Ovary (tissue), 3 donors: ENCODE data around the gene CDIP1.

Experiments used
- EP300 ChIP-seq: sonication (generic); formaldehyde crosslinking; IDR thresholded peaks from one replicate; pipeline ENCODE4 v1.6.1; 2017; ENCODE audit warnings: antibody characterized with exemption
- POLR2A ChIP-seq: fragments of 450-650 bp; IDR thresholded peaks from one replicate; pipeline ENCODE4 v1.6.1; 2017; ENCODE audit warnings: antibody characterized with exemption, mild to moderate bottlenecking, moderate library complexity
- TF ChIP-seq, protein P1 (sequence below), 3 donors: fragments of 450-650 bp in 2 of 3; fragments of 200-600 bp in 1 of 3; IDR thresholded peaks; one replicate each; pipeline versions ENCODE4 v1.5.1 to v1.8.0; 2016 to 2022; ENCODE audit warnings: antibody characterized with exemption in 3 of 3, mild to moderate bottlenecking in 1 of 3
- donor health status: DM: no; HTN: no; CAD: no.

DNA sequence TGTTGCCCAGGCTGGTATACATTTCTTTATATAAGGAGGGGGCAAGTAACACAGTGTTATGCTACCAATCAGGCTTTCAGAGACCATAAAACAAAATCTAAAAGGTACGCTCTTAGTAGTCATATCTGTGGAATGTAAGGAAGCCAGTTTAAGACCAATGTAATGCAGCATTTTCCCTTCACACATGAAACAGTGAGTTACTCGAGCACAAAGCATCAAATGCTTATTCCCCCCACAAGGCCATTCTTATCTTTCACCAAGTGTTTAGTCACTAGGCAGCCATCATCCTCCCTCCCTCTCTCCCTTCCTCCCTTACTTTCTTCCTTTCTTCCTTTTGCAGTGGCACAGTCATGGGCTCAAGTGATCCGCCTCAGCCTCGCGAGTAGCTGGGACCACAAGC is 49.5 kb downstream of the CDIP1 start:
- TF ChIP-seq, protein P1, sequence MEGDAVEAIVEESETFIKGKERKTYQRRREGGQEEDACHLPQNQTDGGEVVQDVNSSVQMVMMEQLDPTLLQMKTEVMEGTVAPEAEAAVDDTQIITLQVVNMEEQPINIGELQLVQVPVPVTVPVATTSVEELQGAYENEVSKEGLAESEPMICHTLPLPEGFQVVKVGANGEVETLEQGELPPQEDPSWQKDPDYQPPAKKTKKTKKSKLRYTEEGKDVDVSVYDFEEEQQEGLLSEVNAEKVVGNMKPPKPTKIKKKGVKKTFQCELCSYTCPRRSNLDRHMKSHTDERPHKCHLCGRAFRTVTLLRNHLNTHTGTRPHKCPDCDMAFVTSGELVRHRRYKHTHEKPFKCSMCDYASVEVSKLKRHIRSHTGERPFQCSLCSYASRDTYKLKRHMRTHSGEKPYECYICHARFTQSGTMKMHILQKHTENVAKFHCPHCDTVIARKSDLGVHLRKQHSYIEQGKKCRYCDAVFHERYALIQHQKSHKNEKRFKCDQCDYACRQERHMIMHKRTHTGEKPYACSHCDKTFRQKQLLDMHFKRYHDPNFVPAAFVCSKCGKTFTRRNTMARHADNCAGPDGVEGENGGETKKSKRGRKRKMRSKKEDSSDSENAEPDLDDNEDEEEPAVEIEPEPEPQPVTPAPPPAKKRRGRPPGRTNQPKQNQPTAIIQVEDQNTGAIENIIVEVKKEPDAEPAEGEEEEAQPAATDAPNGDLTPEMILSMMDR (IDR thresholded peaks at IDR 0.05), result no peak
- no peak for TF ChIP-seq POLR2A
- TF ChIP-seq EP300, result no peak
